Measurements from ENCODE around the gene KRT26. TPM values are rescaled to one million over a fixed set of nuclear protein-coding genes. Genes with fewer than 3 reads are reported as not detected.

The KRT26 gene
- polyA plus RNA-seq, 1 donor (not counting 4 experiments of a cell fraction or from before 2014, with no cell fraction given) = not detected

- no peaks in the 10 kb centered on the region for H3K9me3 ChIP-seq (ENCODE audit: control insufficient read depth, low read depth, low read length)
- TF ChIP-seq, protein P1, sequence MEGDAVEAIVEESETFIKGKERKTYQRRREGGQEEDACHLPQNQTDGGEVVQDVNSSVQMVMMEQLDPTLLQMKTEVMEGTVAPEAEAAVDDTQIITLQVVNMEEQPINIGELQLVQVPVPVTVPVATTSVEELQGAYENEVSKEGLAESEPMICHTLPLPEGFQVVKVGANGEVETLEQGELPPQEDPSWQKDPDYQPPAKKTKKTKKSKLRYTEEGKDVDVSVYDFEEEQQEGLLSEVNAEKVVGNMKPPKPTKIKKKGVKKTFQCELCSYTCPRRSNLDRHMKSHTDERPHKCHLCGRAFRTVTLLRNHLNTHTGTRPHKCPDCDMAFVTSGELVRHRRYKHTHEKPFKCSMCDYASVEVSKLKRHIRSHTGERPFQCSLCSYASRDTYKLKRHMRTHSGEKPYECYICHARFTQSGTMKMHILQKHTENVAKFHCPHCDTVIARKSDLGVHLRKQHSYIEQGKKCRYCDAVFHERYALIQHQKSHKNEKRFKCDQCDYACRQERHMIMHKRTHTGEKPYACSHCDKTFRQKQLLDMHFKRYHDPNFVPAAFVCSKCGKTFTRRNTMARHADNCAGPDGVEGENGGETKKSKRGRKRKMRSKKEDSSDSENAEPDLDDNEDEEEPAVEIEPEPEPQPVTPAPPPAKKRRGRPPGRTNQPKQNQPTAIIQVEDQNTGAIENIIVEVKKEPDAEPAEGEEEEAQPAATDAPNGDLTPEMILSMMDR (optimal IDR thresholded peaks at IDR 0.05 in 1 of 3, IDR thresholded peaks at IDR 0.05 in 1 of 3, conservative IDR thresholded peaks at IDR 0.05 in 1 of 3; ENCODE audit: extremely low read depth in 1 of 3, insufficient read depth in 2 of 3, low read length in 3 of 3) = no peak
- no peak for TF ChIP-seq EZH2 (IDR thresholded peaks at IDR 0.05; ENCODE audit: low read length)
- peak overlapping the region; percentile 12 for H3K4me2 ChIP-seq (ENCODE audit: control insufficient read depth, extremely low read depth, insufficient read depth, low read depth, low read length)
- DNase-seq (ENCODE audit: low read depth, low spot score) (no peak), FAIRE-seq (no peak)
- no peaks in the 10 kb centered on the region for H3K4me1 ChIP-seq (ENCODE audit: control insufficient read depth, extremely low read depth, insufficient read depth, low read length)
- H3K79me2 ChIP-seq (ENCODE audit: control insufficient read depth, insufficient read depth, low read length) = no peaks in the 10 kb centered on the region
- H3K27me3 ChIP-seq (ENCODE audit: control insufficient read depth, extremely low read depth, insufficient read depth, low read length) = peaks cover 9% of the 10 kb centered on the region
- no peak overlapping the region for H3K4me3 ChIP-seq (ENCODE audit: control insufficient read depth in 2 of 3, extremely low read depth in 1 of 3, insufficient read depth in 2 of 3, low read depth in 1 of 3, low read length in 3 of 3)
- H4K20me1 ChIP-seq (ENCODE audit: control insufficient read depth, extremely low read depth, insufficient read depth, low read length) = no peaks in the 10 kb centered on the region
- no peaks in the 10 kb centered on the region for H3K9me1 ChIP-seq (ENCODE audit: control insufficient read depth, extremely low read depth, insufficient read depth, low read length)
- dilution Hi-C loops (cut with MboI; ENCODE audit: extremely low pct_ligation_motif_present, low sequenced_read_pairs) = no loop called here
- no peak overlapping the region for H2AFZ ChIP-seq (ENCODE audit: control insufficient read depth, low read length)
- no peak overlapping the region for H3K9ac ChIP-seq (ENCODE audit: control insufficient read depth, extremely low read depth, insufficient read depth, low read length)
- no peak overlapping the region for H3K27ac ChIP-seq (ENCODE audit: control insufficient read depth, insufficient read depth, low read length)
- H3K36me3 ChIP-seq (ENCODE audit: control insufficient read depth in 2 of 2, extremely low read depth in 1 of 2, insufficient read depth in 2 of 2, low read length in 2 of 2) = no peaks in the 10 kb centered on the region
Observed at GRCh38 chr17:40727447-40728231, 44.4 kb downstream of the KRT26 start.

DNA sequence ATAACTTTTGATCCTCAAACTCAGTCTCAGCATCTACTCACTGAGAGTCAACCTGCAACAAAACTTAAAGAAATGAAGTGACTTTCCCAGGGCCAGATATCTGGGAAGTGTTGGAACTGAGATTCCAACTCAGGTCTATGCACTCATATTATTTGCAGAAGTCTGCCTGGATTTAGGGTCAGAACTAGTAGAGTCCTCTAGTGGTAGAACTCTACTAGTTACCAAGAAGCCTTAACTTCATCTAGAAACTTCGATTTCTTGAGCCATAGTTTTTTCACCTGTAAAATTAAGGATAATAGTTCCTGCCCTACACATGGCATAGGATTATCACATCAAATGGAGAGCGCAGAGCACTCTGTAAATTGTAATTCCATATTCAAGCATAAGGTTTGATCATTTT, 45.1 kb downstream of the KRT26 start:
- Histone ChIP-seq H3K79me2 (ENCODE audit: control insufficient read depth, insufficient read depth, low read length) (no peaks in the 10 kb centered on the region), H3K27ac (ENCODE audit: control insufficient read depth, insufficient read depth, low read length) (no peak overlapping the region), H3K4me1 (ENCODE audit: control insufficient read depth, extremely low read depth, insufficient read depth, low read length) (no peaks in the 10 kb centered on the region), H3K4me3 (ENCODE audit: control insufficient read depth in 2 of 3, extremely low read depth in 1 of 3, insufficient read depth in 2 of 3, low read depth in 1 of 3, low read length in 3 of 3) (no peak overlapping the region), H3K9me1 (ENCODE audit: control insufficient read depth, extremely low read depth, insufficient read depth, low read length) (no peaks in the 10 kb centered on the region), H2AFZ (ENCODE audit: control insufficient read depth, low read length) (no peak overlapping the region), H3K27me3 (ENCODE audit: control insufficient read depth, extremely low read depth, insufficient read depth, low read length) (peaks cover 9% of the 10 kb centered on the region), H3K4me2 (ENCODE audit: control insufficient read depth, extremely low read depth, insufficient read depth, low read depth, low read length) (no peak overlapping the region), H4K20me1 (ENCODE audit: control insufficient read depth, extremely low read depth, insufficient read depth, low read length) (no peaks in the 10 kb centered on the region), H3K36me3 (ENCODE audit: control insufficient read depth in 2 of 2, extremely low read depth in 1 of 2, insufficient read depth in 2 of 2, low read length in 2 of 2) (no peaks in the 10 kb centered on the region), H3K9me3 (ENCODE audit: control insufficient read depth, low read depth, low read length) (no peaks in the 10 kb centered on the region), H3K9ac (ENCODE audit: control insufficient read depth, extremely low read depth, insufficient read depth, low read length) (no peak overlapping the region)
- FAIRE-seq (no peak), DNase-seq (ENCODE audit: low read depth, low spot score) (no peak)
- TF ChIP-seq EZH2 (IDR thresholded peaks at IDR 0.05; ENCODE audit: low read length) = no peak
- TF ChIP-seq, protein P1 (optimal IDR thresholded peaks at IDR 0.05 in 1 of 3, IDR thresholded peaks at IDR 0.05 in 1 of 3, conservative IDR thresholded peaks at IDR 0.05 in 1 of 3; ENCODE audit: extremely low read depth in 1 of 3, insufficient read depth in 2 of 3, low read length in 3 of 3) = peak in 2 of 3 experiments; percentile 38 to 44
- dilution Hi-C loops (cut with MboI; ENCODE audit: extremely low pct_ligation_motif_present, low sequenced_read_pairs) = no loop called here

Measured in keratinocyte (primary cell).